HG03108 (cell line): ENCODE measurements around the gene USP48.

Experiments used
- ATAC-seq: cut with Tn5 transposase; IDR thresholded peaks from one replicate; pipeline ENCODE4 v1.9.1; 2021; ENCODE audit warnings: moderate library complexity; ENCODE audit not compliant: unreplicated experiment

USP48 gene

GRCh38 chr1:21659099-21659923 lies 123.6 kb downstream of the USP48 start:
- ATAC-seq, result no peak

GRCh38 chr1:21657456-21658190 lies 125.3 kb downstream of the USP48 start:
- ATAC-seq, result no peak

GRCh38 chr1:21655748-21656147 lies 127.2 kb downstream of the USP48 start:
- ATAC-seq, result no peak

- ATAC-seq, result no peak
Measured at GRCh38 chr1:21655259-21655658, 127.7 kb downstream of the USP48 start.

GRCh38 chr1:21654209-21654608 lies 128.7 kb downstream of the USP48 start:
- ATAC-seq, result no peak

- ATAC-seq, result no peak
Measured at GRCh38 chr1:21653744-21654100, 129.2 kb downstream of the USP48 start.

- ATAC-seq, result no peak
Measured at GRCh38 chr1:21652937-21653743, 129.8 kb downstream of the USP48 start.

GRCh38 chr1:21652101-21652936 lies 130.6 kb downstream of the USP48 start:
- ATAC-seq, result no peak

GRCh38 chr1:21651214-21652042 lies 131.5 kb downstream of the USP48 start:
- no peak for ATAC-seq

- no peak for ATAC-seq
Measured at GRCh38 chr1:21650400-21650799, 132.5 kb downstream of the USP48 start.

GRCh38 chr1:21649315-21649714 lies 133.6 kb downstream of the USP48 start:
- ATAC-seq, result no peak

GRCh38 chr1:21648791-21649190 lies 134.2 kb downstream of the USP48 start:
- ATAC-seq, result no peak

GRCh38 chr1:21648352-21648730 lies 134.6 kb downstream of the USP48 start:
- no peak for ATAC-seq

GRCh38 chr1:21647431-21648351 lies 135.3 kb downstream of the USP48 start:
- ATAC-seq, result no peak

- no peak for ATAC-seq
Measured at GRCh38 chr1:21645550-21645949, 137.4 kb downstream of the USP48 start.

GRCh38 chr1:21644906-21645305 lies 138.0 kb downstream of the USP48 start:
- ATAC-seq, result no peak

- ATAC-seq, result no peak
Measured at GRCh38 chr1:21644348-21644747, 138.6 kb downstream of the USP48 start.

- ATAC-seq, result no peak
Measured at GRCh38 chr1:21643624-21644023, 139.3 kb downstream of the USP48 start.
